Fibroblast of peridontal ligament (primary cell): ENCODE measurements around the gene SLC51B.
"Not testable (repeated sequence)": the region's sequence is repeated elsewhere in the genome, so short reads cannot be mapped to it uniquely, and the experiment has no call there.

Experiments
- DNase-seq: peaks from one replicate; pipeline ENCODE4 v3.0.0-alpha.2; 2010; ENCODE audit errors: extremely low read depth

The SLC51B gene

GRCh38 chr15:65066001-65066634, 20.9 kb downstream of the SLC51B start:
- peak; percentile 27 for DNase-seq

- DNase-seq, result no peak
Measured at GRCh38 chr15:65066635-65067316, 21.6 kb downstream of the SLC51B start.

- DNase-seq, result no peak
Measured at GRCh38 chr15:65067317-65067644, 22.1 kb downstream of the SLC51B start.

GRCh38 chr15:65067645-65068402, 22.6 kb downstream of the SLC51B start, which contains the start of gene RASL12:
RASL12 (minus strand) TSS chr15:65067991; CDS start chr15:65067835, 156 bp downstream.
- no peak for DNase-seq

GRCh38 chr15:65068403-65068788, 23.2 kb downstream of the SLC51B start:
- peak; percentile 82 for DNase-seq

- peak; percentile 99 for DNase-seq
Measured at GRCh38 chr15:65069179-65069578, 24.0 kb downstream of the SLC51B start.

GRCh38 chr15:65069779-65070546, 24.8 kb downstream of the SLC51B start:
- no peak for DNase-seq

- no peak for DNase-seq
Measured at GRCh38 chr15:65071381-65071811, 26.2 kb downstream of the SLC51B start.

GRCh38 chr15:65072027-65072426, 26.8 kb downstream of the SLC51B start:
- DNase-seq, result peak; percentile 22

GRCh38 chr15:65072617-65073016, 27.4 kb downstream of the SLC51B start:
- DNase-seq, result no peak

- not testable (repeated sequence) for DNase-seq
Measured at GRCh38 chr15:65074946-65075345, 29.8 kb downstream of the SLC51B start.

GRCh38 chr15:65075607-65076395, 30.6 kb downstream of the SLC51B start:
- not testable (repeated sequence) for DNase-seq

GRCh38 chr15:65076486-65077290, 31.5 kb downstream of the SLC51B start, which contains the start of gene KBTBD13:
KBTBD13 (plus strand) TSS chr15:65076746; CDS start chr15:65076816, 70 bp downstream.
- DNase-seq, result no peak

- no peak for DNase-seq
Measured at GRCh38 chr15:65077291-65077980, 32.2 kb downstream of the SLC51B start.

GRCh38 chr15:65077981-65078352, 32.8 kb downstream of the SLC51B start:
- peak; percentile 57 for DNase-seq

- no peak for DNase-seq
Measured at GRCh38 chr15:65079580-65079979, 34.4 kb downstream of the SLC51B start.

GRCh38 chr15:65081270-65081669, 36.1 kb downstream of the SLC51B start:
- DNase-seq, result no peak

- DNase-seq, result no peak
Measured at GRCh38 chr15:65081758-65082157, 36.6 kb downstream of the SLC51B start.

- DNase-seq, result no peak
Measured at GRCh38 chr15:65082303-65082953, 37.2 kb downstream of the SLC51B start.
